ENCODE results near the gene PAK6. TPM values are rescaled to one million over a fixed set of nuclear protein-coding genes. Genes with fewer than 3 reads are reported as not detected.
A peak's percentile ranks its signal among the peaks of the same experiment; 100 is the strongest.

Gene PAK6
- polyA plus RNA-seq, 1 donor from 2014 or later, result 32.4 TPM

DNA sequence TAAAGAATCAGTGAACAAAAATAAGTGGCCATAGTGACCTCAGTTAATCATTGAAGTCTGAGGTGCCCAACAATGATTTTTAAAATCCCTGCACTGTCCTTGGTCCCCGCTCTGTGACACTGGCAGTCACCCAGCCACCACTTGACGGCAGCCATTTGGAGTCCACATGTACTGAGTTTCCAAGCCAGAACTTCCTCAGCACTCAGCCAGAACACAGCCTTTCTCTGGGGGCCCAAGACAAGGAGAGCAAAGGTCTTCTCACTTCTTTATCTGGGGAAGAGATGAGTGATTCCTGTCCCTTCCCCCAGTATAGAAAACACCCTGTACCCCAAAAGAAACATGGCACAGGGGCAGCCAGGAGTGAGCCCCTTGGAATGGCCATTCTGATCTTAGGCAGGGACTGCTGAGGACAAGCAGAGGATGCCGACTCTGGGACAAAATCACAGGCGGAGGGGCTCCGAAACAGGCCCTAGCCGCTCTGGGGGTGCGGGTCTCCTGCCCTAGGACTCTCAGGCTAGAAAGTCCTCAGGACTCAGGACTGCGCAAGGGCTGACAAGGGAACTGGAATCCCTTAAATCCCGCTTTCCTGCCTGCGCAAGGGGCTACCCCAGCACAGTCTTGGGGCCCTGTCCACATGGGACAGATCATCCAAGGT lies 12.8 kb downstream of the PAK6 start:
- Histone ChIP-seq H3K9me3 (ENCODE audit: low read length) (no peaks in the 10 kb centered on the region), H3K9ac (ENCODE audit: low read length) (no peak overlapping the region), H3K36me3 (ENCODE audit: insufficient read depth, low read length) (peaks cover 3% of the 10 kb centered on the region), H3K27ac (ENCODE audit: low read length) (no peak overlapping the region), H3F3A (ENCODE audit: insufficient read depth, low read length, poor library complexity, severe bottlenecking) (no peaks in the 10 kb centered on the region), H2AFZ (ENCODE audit: low read depth, low read length) (no peak overlapping the region), H3K79me2 (replicated peaks; ENCODE audit: insufficient read depth, low read length) (no peaks in the 10 kb centered on the region), H3K27me3 (ENCODE audit: insufficient read depth, low read depth, low read length) (peaks cover 45% of the 10 kb centered on the region), H3K4me3 (ENCODE audit: low read length) (no peak overlapping the region), H3K4me2 (ENCODE audit: low read length) (no peak overlapping the region), H4K20me1 (ENCODE audit: insufficient read depth) (no peaks in the 10 kb centered on the region), H3K9me2 (ENCODE audit: insufficient read depth, low read length) (no peaks in the 10 kb centered on the region)
- no peak for TF ChIP-seq RAD21 (conservative IDR thresholded peaks at IDR 0.05)
- TF ChIP-seq TAF1 (IDR thresholded peaks at IDR 0.05; ENCODE audit: low read depth), result no peak
- TF ChIP-seq SMC3 (conservative IDR thresholded peaks at IDR 0.05; ENCODE audit: poor library complexity), result no peak
- TF ChIP-seq POLR2AphosphoS5 (IDR thresholded peaks at IDR 0.05), result no peak
- TF ChIP-seq, protein P1, sequence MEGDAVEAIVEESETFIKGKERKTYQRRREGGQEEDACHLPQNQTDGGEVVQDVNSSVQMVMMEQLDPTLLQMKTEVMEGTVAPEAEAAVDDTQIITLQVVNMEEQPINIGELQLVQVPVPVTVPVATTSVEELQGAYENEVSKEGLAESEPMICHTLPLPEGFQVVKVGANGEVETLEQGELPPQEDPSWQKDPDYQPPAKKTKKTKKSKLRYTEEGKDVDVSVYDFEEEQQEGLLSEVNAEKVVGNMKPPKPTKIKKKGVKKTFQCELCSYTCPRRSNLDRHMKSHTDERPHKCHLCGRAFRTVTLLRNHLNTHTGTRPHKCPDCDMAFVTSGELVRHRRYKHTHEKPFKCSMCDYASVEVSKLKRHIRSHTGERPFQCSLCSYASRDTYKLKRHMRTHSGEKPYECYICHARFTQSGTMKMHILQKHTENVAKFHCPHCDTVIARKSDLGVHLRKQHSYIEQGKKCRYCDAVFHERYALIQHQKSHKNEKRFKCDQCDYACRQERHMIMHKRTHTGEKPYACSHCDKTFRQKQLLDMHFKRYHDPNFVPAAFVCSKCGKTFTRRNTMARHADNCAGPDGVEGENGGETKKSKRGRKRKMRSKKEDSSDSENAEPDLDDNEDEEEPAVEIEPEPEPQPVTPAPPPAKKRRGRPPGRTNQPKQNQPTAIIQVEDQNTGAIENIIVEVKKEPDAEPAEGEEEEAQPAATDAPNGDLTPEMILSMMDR (IDR thresholded peaks at IDR 0.05; ENCODE audit: poor library complexity, severe bottlenecking), result no peak
- TF ChIP-seq REST (IDR thresholded peaks at IDR 0.05; ENCODE audit: borderline replicate concordance), result no peak
- no peak for TF ChIP-seq EP300 (conservative IDR thresholded peaks at IDR 0.05; ENCODE audit: poor library complexity, severe bottlenecking)
- TF ChIP-seq MXI1 (conservative IDR thresholded peaks at IDR 0.05; ENCODE audit: poor library complexity, severe bottlenecking), result no peak
- no peak for TF ChIP-seq EZH2 (IDR thresholded peaks at IDR 0.05; ENCODE audit: borderline replicate concordance, insufficient read depth, low read length, poor library complexity, severe bottlenecking)

DNA sequence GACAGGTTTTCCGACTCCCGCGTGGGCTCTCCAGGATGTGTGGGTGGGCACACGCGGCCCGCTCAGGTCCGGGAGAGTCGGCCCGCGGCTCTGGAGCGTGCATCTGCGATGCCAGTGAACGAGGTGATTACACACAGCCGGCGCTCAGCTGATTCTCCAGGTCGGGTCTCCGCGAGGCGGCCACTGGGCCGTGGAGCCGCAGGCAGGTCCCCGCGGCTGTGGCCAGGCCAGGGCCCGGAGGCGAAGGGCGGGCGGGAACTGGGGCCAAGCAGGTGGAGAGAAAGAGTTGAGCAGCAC lies 13.2 kb downstream of the PAK6 start:
- no peak for TF ChIP-seq RAD21 (conservative IDR thresholded peaks at IDR 0.05)
- TF ChIP-seq, protein P1 (IDR thresholded peaks at IDR 0.05; ENCODE audit: poor library complexity, severe bottlenecking), result no peak

More for the DNA sequence above, 13.2 kb downstream of the PAK6 start:
- Histone ChIP-seq H3K9me2 (ENCODE audit: insufficient read depth, low read length) (no peaks in the 10 kb centered on the region), H3K4me3 (ENCODE audit: low read length) (peak overlapping the region; percentile 54), H3K4me2 (ENCODE audit: low read length) (no peak overlapping the region), H3K27ac (ENCODE audit: low read length) (no peak overlapping the region), H3K9ac (ENCODE audit: low read length) (no peak overlapping the region), H4K20me1 (ENCODE audit: insufficient read depth) (no peaks in the 10 kb centered on the region), H2AFZ (ENCODE audit: low read depth, low read length) (no peak overlapping the region), H3K27me3 (ENCODE audit: insufficient read depth, low read depth, low read length) (peaks cover 45% of the 10 kb centered on the region), H3K36me3 (ENCODE audit: insufficient read depth, low read length) (peaks cover 3% of the 10 kb centered on the region), H3F3A (ENCODE audit: insufficient read depth, low read length, poor library complexity, severe bottlenecking) (no peaks in the 10 kb centered on the region), H3K79me2 (replicated peaks; ENCODE audit: insufficient read depth, low read length) (no peaks in the 10 kb centered on the region), H3K9me3 (ENCODE audit: low read length) (no peaks in the 10 kb centered on the region)

All from neural cell (in vitro differentiated cells).